Fibroblast of the aortic adventitia (primary cell): ENCODE results near the gene ERGIC1. TPM values are rescaled to one million over a fixed set of nuclear protein-coding genes. Genes with fewer than 3 reads are reported as not detected.

ENCODE experiments used
- DNase-seq: peaks from one replicate; pipeline ENCODE4 v3.0.0-alpha.2; 2010; ENCODE audit warnings: low read depth
- H3K4me3 ChIP-seq: 2 replicates; pipeline ENCODE4 v1.5.1; 2011; ENCODE audit warnings: low read depth, mild to moderate bottlenecking, control low read depth, low read length, moderate library complexity
- CTCF ChIP-seq: IDR thresholded peaks from 2 replicates; pipeline ENCODE4 v1.5.1; 2011; ENCODE audit warnings: mild to moderate bottlenecking, low read length, control low read depth, inconsistent platforms; ENCODE audit not compliant: insufficient read depth
- total RNA-seq: library from RNA; depleted of rRNA; stranded (reverse); fragments of >200 nt; gene quantifications from 2 replicates; pipeline ENCODE4 v1.2.3, GENCODE V29; 2012; ENCODE audit warnings: low replicate concordance

ERGIC1 gene
- total RNA-seq, 1 donor, result 193 TPM

GRCh38 chr5:172959824-172960799 lies 126.1 kb downstream of the ERGIC1 start:
- no peak for DNase-seq
- no peak for TF ChIP-seq CTCF
- H3K4me3 ChIP-seq, result peak overlapping the region; percentile 100

- H3K4me3 ChIP-seq, result no peak overlapping the region
- no peak for DNase-seq
- TF ChIP-seq CTCF, result no peak
These were observed 135.9 kb downstream of the ERGIC1 start for GRCh38 chr5:172969921-172970320.

DNA sequence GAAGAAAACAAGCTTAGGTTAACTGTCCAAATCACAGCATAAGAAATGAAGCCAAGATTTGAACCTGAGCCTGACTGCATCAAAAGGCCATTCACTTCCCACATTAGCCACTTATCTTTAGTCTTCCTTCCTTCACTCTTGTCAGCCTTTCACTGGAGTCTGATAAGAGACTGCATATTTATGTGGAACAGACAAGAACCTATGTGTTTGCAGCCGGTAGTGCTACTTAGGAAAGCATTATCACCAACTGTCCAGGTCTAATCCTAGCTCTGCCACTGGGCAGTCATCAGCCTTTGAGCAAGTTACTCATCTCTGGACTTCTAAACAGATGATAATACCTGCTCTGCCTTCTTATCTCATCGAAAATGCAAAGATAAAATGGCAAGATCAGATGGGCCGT lies 137.4 kb downstream of the ERGIC1 start:
- TF ChIP-seq CTCF, result no peak
- no peak overlapping the region for H3K4me3 ChIP-seq
- no peak for DNase-seq

GRCh38 chr5:172972552-172972951 lies 138.5 kb downstream of the ERGIC1 start:
- no peak overlapping the region for H3K4me3 ChIP-seq
- no peak for TF ChIP-seq CTCF
- DNase-seq, result no peak

DNA sequence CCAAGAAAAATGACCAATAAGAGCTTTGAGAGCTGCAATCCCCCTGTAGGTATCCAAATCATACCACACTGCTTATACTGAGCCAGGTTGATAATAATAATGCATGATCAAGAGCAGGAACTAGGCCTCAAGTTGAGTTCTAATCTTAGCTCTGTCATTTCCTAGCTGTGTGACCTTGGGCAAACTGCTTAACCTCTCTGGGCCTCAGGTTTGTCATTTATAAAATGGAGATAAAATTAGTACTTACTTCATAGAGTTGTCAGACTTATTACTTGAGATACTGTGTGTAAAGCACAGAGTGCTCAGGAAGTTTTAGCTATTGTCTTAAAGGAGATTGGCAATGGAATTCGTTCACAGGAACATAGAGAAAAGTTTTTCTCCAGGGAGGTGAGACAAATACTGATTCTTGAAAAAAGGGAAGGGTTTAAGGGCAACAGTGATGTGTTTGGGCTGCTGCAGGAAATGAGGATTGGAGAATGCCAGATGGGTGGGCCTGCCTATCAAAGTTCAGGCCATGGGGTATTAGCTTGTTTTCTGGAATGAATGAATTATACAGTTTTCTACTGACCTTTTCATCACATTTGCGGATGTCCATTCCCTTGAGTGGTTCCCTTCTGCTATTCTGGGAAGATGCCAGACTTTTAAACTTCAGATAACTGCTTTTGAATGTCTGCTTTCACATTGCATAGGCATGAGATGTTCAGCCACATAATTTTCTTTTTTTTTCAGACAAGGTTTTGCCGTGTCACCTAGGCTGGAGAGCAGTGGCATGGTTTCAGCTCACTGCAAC lies 139.3 kb downstream of the ERGIC1 start:
- peak; percentile 87 for DNase-seq
- H3K4me3 ChIP-seq, result no peak overlapping the region
- no peak for TF ChIP-seq CTCF

- DNase-seq, result no peak
- H3K4me3 ChIP-seq, result no peak overlapping the region
- no peak for TF ChIP-seq CTCF
These were observed 139.9 kb downstream of the ERGIC1 start for GRCh38 chr5:172973931-172974330.
